Measurements from ENCODE around the gene COX6A2.

Gene COX6A2

GRCh38 chr16:31458844-31459686 lies 30.9 kb upstream of the COX6A2 start, which contains the start of gene ARMC5:
TSS of gene ARMC5 (plus strand) at chr16:31459501. CDS start at chr16:31459525, 24 bp downstream.
- Histone ChIP-seq H3K4me1 (peaks cover 8% of the 10 kb centered on the region), H3K27me3 (no peaks in the 10 kb centered on the region), H3K9me3 (no peaks in the 10 kb centered on the region), H3K36me3 (no peaks in the 10 kb centered on the region), H3K4me3 (ENCODE audit: low read depth, low read length) (peak within 1 kb of the TSS; percentile 97)
- peak; percentile 55 for TF ChIP-seq CTCF (IDR thresholded peaks at IDR 0.05; ENCODE audit: low read depth, low read length)
- peak; percentile 98 for DNase-seq

GRCh38 chr16:31458073-31458843 lies 30.1 kb upstream of the COX6A2 start:
- no peaks in the 10 kb centered on the region for H3K9me3 ChIP-seq
- no peaks in the 10 kb centered on the region for H3K36me3 ChIP-seq
- peak overlapping the region; percentile 97 for H3K4me3 ChIP-seq (ENCODE audit: low read depth, low read length)
- no peaks in the 10 kb centered on the region for H3K27me3 ChIP-seq
- DNase-seq: peak; percentile 43
- no peak for TF ChIP-seq CTCF (IDR thresholded peaks at IDR 0.05; ENCODE audit: low read depth, low read length)
- peaks cover 8% of the 10 kb centered on the region for H3K4me1 ChIP-seq

GRCh38 chr16:31456988-31457360 lies 28.8 kb upstream of the COX6A2 start:
- Histone ChIP-seq H3K9me3 (no peaks in the 10 kb centered on the region), H3K4me1 (peaks cover 8% of the 10 kb centered on the region), H3K27me3 (no peaks in the 10 kb centered on the region), H3K4me3 (ENCODE audit: low read depth, low read length) (no peak overlapping the region), H3K36me3 (no peaks in the 10 kb centered on the region)
- DNase-seq: no peak
- TF ChIP-seq CTCF (IDR thresholded peaks at IDR 0.05; ENCODE audit: low read depth, low read length): no peak

- peak; percentile 53 for DNase-seq
- TF ChIP-seq CTCF (IDR thresholded peaks at IDR 0.05; ENCODE audit: low read depth, low read length): peak; percentile 57
- Histone ChIP-seq H3K4me3 (ENCODE audit: low read depth, low read length) (peak overlapping the region; percentile 27; the same call in 1 of the 2 replicates), H3K4me1 (peaks cover 14% of the 10 kb centered on the region), H3K36me3 (no peaks in the 10 kb centered on the region), H3K9me3 (no peaks in the 10 kb centered on the region), H3K27me3 (no peaks in the 10 kb centered on the region)
Observed at GRCh38 chr16:31455601-31456314, 27.6 kb upstream of the COX6A2 start.

- no peak for DNase-seq
- no peak for TF ChIP-seq CTCF (IDR thresholded peaks at IDR 0.05; ENCODE audit: low read depth, low read length)
Observed at GRCh38 chr16:31453255-31454204, 25.4 kb upstream of the COX6A2 start.

More at GRCh38 chr16:31453255-31454204, 25.4 kb upstream of the COX6A2 start:
- H3K9me3 ChIP-seq: no peaks in the 10 kb centered on the region
- H3K27me3 ChIP-seq: no peaks in the 10 kb centered on the region
- no peaks in the 10 kb centered on the region for H3K36me3 ChIP-seq
- no peak overlapping the region for H3K4me3 ChIP-seq (ENCODE audit: low read depth, low read length)
- peaks cover 14% of the 10 kb centered on the region for H3K4me1 ChIP-seq
